ENCODE measurements around the gene TMEM59L.
A peak's percentile ranks its signal among the peaks of the same experiment; 100 is the strongest.

TMEM59L gene

GRCh38 chr19:18609717-18610051 is 3.0 kb upstream of the TMEM59L start:
- DNase-seq = no peak

DNA sequence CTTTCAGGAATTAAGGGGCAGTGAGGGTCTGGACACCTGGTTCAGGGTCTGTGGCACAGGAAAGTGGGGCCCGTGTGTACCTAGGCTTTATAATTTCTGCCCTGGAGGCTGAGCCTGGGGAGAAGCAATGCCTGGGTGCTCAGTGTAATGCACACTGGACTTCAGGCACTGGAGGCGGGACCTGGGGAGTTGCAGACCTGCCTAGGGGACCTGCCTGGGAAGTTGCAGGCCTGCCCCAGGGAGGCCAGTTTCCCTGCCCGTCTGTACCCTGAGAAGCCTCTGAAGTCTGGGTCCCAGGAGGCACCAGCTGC is 2.5 kb upstream of the TMEM59L start:
- DNase-seq = no peak

GRCh38 chr19:18610556-18611326 is 1.9 kb upstream of the TMEM59L start:
- no peak for DNase-seq

DNA sequence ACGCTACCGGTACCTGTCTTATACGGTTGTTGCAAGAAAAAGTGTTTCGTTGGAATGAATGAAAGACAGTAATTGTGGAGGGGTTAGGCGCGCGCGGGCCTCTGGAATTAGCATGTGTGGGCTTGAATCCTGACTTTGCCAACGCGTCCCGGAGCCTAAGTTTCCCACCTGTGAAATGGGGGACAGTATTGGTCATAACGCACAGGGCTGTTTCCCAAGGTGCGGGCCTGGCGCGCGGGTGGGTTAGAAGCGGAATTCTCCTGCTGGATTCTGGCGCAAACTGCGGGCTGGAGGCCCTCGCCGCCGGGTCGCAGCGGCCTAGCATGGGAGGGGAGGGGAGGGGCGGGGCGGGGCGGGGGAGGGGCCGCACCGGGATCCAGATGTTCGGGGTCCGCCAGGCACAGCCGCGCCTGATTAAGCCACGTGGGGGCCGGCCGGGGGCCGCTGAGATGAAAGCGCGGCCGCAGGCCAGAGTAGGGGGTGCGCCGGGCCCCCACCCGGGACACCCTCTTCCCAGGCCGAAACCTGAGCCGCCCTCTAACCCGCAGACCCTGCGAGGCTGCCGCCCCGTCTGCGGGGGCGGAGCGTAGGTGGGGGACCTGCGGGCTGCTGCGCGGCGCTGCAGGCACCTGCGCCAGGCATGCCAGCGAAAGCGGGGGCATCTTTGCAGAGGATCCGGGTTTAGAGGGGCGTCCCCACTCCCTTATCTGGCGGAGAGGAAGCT is 1.2 kb upstream of the TMEM59L start:
- DNase-seq = no peak

DNA sequence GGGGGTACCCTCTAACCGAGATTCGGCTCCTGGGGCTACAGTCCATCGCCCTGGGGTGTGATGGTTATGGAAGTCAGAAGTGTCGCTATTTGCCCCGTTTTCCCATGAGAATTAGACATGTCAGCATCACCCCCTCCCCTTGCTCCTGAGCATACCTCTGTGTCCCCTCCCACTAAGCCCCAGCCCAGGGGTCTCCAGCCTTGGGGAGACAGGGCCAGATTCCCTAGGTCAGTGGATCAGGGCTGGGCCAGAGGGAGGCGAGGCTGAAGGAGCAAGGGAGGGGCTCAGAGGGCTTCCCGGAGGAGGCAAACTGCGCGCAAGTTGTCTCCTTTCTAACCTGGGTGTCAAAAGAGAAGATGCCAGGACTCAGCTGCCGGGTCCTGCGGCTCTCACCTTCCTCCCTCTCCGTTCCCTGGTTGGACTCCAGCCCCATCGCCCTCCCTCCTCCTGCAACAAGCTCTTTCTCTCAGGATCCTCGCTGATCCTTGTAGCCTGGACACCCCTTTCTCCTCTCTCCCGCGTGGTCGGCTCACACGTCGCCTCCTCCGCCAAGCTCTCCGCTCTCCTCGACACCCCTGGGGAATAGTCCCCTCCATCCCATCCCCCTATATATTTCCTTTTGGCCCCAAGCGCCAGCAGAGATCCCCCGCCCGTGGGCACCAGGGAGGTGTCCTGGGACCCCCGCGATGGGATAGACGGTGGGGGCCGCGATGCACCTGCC is 459 bp upstream of the TMEM59L start:
- DNase-seq = no peak

- DNase-seq = no peak
Measured at GRCh38 chr19:18613589-18614234, 1.0 kb downstream of the TMEM59L start.

DNA sequence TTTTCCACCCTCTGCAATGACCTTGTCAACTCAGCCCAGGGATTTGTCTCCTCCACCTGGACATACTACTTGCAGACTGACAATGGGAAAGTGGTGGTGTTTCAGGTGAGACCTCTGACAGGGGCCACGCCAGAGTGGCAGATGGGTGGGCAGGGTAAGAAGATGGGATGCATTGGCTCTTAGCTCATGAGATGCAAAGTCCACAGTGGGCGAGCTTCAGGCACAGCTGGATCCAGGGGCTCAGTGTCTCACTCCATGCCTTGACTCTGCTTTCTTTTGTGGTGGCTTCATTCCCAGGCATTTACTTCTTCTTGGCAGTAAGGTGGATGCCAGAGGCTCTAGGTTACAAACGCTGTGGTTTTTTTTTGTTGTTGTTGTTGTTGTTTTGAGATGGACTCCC is 3.4 kb downstream of the TMEM59L start:
- no peak for DNase-seq

- no peak for DNase-seq
Measured at GRCh38 chr19:18617562-18617961, 4.9 kb downstream of the TMEM59L start.

GRCh38 chr19:18618236-18618635 is 5.6 kb downstream of the TMEM59L start:
- no peak for DNase-seq

DNA sequence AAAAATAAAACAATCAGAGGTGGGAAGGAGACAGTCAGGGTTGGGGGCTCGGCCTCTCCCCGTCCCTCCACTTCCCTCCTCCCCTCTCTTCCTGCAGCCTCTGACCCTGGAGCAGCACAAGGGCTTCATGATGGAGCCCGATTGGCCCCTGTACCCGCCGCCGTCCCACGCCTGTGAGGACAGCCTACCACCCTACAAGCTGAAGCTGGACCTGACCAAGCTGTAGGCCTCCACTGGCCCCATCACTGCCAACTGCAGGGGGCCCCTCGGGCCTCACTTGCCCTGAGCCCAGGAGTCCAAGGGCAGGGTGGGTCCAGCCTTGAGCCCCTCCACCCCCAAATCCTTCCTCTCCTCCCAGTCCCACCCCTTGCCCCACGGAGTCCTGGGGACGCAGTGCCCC is 7.6 kb downstream of the TMEM59L start:
- DNase-seq = no peak

GRCh38 chr19:18620902-18621301 is 8.2 kb downstream of the TMEM59L start:
- DNase-seq = no peak

GRCh38 chr19:18626906-18627305 is 14.2 kb downstream of the TMEM59L start:
- DNase-seq = no peak

DNA sequence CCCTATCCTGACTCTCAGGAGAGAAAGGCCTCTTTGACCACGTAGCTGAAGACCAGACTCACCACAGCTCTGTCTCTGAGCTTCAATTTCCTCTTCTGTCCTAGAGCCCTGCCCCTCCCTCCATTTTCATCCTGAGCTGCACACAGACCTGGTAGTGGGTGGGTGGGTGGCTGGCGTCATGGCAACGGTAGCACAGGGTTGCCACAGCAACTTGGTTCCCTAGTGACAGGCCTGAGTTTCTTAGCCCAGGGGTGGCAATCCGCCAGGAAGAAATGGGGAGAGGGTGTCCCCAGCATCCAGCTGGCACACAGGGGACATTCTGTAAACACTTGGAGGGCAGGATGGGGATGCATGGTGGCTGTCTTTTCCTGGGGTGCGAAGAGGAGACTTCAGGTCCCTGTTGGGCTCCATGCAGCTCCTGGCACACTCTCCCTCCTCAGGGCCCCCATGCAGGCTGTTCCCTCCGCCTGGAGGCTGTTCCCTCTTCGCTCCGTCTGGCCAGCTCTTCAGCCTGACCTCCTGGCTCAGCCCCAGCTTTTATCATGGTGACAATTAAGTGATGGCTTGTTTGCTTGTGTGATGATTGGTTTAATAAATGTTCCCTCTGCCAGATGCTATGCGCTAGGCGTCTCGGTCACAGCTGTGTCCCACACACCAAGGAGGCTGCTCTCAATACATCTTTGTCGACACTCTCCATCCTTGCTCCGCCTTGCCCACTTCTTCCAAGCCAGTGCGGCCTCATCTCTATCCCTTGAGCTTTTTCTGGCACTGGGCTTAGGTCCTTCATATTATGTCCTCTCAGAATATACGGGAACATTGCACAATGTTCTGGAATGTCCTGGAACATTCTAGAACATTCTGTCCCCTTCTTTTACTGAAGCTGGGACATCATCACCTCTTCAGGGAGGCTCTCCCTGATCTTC is 16.8 kb downstream of the TMEM59L start:
- no peak for DNase-seq

DNA sequence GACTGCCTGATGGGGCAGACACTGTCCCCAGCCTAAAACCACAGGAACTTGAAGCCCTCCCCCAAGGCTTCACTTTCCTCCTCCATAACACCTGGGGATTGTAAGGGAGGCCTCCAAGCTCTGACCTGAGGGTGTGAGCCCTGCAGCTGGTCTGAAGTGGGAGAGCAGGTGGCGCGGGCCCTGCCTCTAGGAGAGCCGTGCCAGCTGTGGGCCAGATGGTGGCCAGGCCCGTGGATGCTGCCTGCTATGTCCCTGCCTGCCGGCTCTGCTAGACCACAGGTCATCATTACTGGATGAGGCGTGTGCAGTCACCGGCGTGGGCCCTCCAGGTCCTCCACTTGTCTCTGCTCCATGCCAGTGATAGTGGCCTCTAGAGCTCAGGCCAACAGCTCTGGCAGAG is 20.7 kb downstream of the TMEM59L start:
- no peak for DNase-seq

- no peak for DNase-seq
Measured at GRCh38 chr19:18634612-18635297, 22.1 kb downstream of the TMEM59L start.

DNA sequence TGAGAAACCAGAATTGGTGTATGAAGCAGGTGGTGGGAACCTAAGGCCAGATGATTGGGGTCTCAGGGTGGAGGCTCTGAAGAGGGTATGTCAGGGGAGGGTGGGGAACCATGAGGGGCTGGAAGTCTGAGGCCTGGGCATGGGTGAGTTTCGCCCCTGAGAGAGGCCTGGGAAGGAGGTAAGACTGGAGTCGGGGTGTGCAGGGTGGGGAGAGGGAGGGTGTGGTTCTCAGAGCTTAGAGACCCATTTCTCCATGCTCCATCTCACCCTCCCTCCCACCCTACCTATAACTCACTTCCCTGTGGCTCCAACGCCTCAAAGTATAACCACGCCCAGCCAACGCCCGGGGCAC is 23.1 kb downstream of the TMEM59L start:
- no peak for DNase-seq

DNA sequence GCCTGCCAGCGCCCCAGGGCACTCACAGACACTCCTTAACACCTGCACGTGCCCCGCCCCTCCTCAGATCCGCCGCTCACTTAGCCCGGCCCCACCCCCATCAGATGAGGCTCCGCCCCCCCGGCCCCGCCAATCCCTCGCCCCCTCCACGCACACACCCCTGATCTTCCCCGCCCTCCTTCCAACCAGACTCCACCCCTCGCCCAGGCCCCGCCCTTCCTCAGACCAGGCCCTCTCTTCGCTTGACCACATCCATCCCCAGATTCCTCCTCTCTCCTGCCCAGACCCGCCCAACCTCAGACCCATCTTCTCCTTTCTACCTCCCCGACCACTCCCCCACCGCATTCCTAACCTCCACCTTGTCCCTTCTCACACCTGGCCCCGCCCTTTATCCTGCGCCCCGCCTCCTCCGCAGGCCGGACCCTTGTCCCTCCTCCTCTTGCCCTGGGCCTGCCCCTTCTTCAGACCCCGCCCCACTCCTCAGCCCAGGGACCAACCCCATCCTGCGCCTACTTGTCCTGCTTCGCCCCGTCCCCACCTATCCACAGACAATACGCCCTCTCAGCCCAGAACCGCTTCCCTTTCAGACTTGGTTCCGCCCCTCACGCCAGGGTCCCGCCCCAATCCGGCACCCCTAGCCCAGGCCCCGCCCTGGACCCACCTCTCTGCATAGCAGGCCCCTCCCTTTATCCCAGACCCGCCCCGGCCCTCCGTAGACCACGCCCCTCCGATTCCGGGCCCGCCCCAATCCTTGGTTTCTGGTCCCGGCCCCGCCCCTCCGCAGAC is 23.7 kb downstream of the TMEM59L start:
- DNase-seq = peak; percentile 98

DNA sequence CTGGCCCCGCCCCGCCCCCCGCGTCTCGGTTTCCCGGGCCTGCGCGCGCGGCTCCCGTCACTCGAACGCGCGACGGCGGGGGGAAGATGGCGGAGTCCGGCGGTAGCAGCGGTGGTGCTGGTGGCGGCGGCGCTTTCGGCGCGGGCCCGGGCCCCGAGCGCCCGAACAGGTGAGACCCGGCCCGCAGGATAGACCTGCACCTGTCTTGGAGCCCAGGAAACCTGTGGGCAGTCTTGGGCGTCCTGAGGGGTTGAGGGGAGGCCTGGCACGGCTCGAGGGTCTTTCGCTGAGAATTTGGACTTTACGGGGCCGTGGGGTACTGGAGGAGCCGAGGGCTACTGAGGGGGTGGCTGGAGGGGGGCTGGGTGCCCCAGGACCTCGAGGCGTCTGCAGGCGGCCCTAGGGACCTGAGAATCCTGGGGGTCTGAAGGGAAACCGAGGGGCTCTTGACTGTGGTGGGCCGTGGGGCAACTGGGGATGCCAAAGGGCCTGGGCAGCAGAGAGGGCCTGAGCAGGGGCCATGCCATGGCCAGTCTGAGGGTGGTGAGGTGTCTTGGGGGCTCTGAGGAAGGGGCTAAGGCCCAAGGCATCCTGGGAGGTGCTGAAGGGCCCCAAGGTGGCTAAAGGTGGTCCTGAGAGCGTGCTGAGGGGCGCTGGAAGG is 24.4 kb downstream of the TMEM59L start, which contains the start of gene KLHL26:
Gene KLHL26, plus strand, starts transcription at position 60 of the 661 bp plus-strand sequence. Its CDS starts 27 bp downstream, at position 87.
- DNase-seq = no peak

GRCh38 chr19:18637673-18638630 is 25.3 kb downstream of the TMEM59L start:
- DNase-seq = peak in 1 of 2 donors; percentile 17
